PC-9 (cell line): ENCODE data around the gene RTP2.

Experiments used
- CTCF ChIP-seq: fragments of 200-600 bp; sonication (generic); conservative IDR thresholded peaks from 2 replicates; pipeline ENCODE4 v1.6.1; 2017; ENCODE audit warnings: mixed run types, antibody characterized with exemption, mild to moderate bottlenecking, moderate library complexity
- EZH2 ChIP-seq: fragments of 200-600 bp; sonication (generic); IDR thresholded peaks from 2 replicates; pipeline ENCODE4 v1.8.0; 2017; ENCODE audit warnings: antibody characterized with exemption, low read depth

GRCh38 chr3:187748050-187748481, 45.7 kb upstream of the RTP2 start:
- TF ChIP-seq EZH2 (no peak), CTCF (peak; percentile 100)
